Chondrocyte (in vitro differentiated cells): ENCODE results near the gene GGCX. TPM values are rescaled to one million over a fixed set of nuclear protein-coding genes. Genes with fewer than 3 reads are reported as not detected.
"Not testable (repeated sequence)": the region's sequence is repeated elsewhere in the genome, so short reads cannot be mapped to it uniquely, and the experiment has no call there.

ENCODE experiments used
- DNase-seq: peaks from one replicate; pipeline ENCODE4 v3.0.0; 2021; ENCODE audit warnings: mixed read lengths, low spot score
- H3K27ac Mint-ChIP-seq: one replicate; pipeline ENCODE4 v1.8.0; 2021; ENCODE audit warnings: mild to moderate bottlenecking, moderate library complexity, mixed read lengths; ENCODE audit not compliant: unreplicated experiment
- H3K27me3 Mint-ChIP-seq: 2 replicates; pipeline ENCODE4 v1.8.0; 2021; ENCODE audit warnings: low read depth, mixed read lengths
- H3K36me3 Mint-ChIP-seq: 2 replicates; pipeline ENCODE4 v1.8.0; 2021; ENCODE audit warnings: low read depth, mixed read lengths
- H3K4me1 Mint-ChIP-seq: 2 replicates; pipeline ENCODE4 v1.8.0; 2021; ENCODE audit warnings: low read depth, mild to moderate bottlenecking, mixed read lengths
- H3K4me3 Mint-ChIP-seq: one replicate; pipeline ENCODE4 v1.8.0; 2021; ENCODE audit warnings: mild to moderate bottlenecking, moderate library complexity, mixed read lengths; ENCODE audit not compliant: unreplicated experiment
- H3K9me3 Mint-ChIP-seq: 2 replicates; pipeline ENCODE4 v1.8.0; 2021; ENCODE audit warnings: low read depth, mixed read lengths
- CTCF ChIP-seq: fragments of 200-600 bp; sonication (generic); IDR thresholded peaks from 2 replicates; pipeline ENCODE4 v1.5.0; 2021; ENCODE audit warnings: antibody characterized with exemption, mild to moderate bottlenecking, moderate library complexity
- total RNA-seq: library from RNA; stranded (reverse); gene quantifications from 3 replicates; pipeline ENCODE4 v1.2.1, GENCODE V29; 2021

Gene GGCX
- total RNA-seq, 1 donor from 2014 or later: 55.7 TPM

GRCh38 chr2:85545780-85546240, 15.5 kb downstream of the GGCX start:
- Mint-ChIP-seq H3K36me3 (peaks cover 29% of the 10 kb centered on the region), H3K9me3 (no peaks in the 10 kb centered on the region), H3K27me3 (no peaks in the 10 kb centered on the region), H3K4me3 (no peak overlapping the region), H3K27ac (no peak overlapping the region), H3K4me1 (peaks cover 45% of the 10 kb centered on the region)
- TF ChIP-seq CTCF: no peak
- no peak for DNase-seq

- H3K27ac Mint-ChIP-seq: not testable (repeated sequence)
- peaks cover 29% of the 10 kb centered on the region for H3K36me3 Mint-ChIP-seq
These were observed 16.1 kb downstream of the GGCX start for GRCh38 chr2:85544915-85545779.

GRCh38 chr2:85544254-85544691, 17.0 kb downstream of the GGCX start:
- H3K4me3 Mint-ChIP-seq, H3K27me3 Mint-ChIP-seq, H3K9me3 Mint-ChIP-seq, DNase-seq: not testable (repeated sequence)
- Mint-ChIP-seq H3K36me3 (peaks cover 29% of the 10 kb centered on the region), H3K4me1 (peaks cover 41% of the 10 kb centered on the region), H3K27ac (peak overlapping the region; percentile 56)

More at GRCh38 chr2:85544915-85545779, 16.1 kb downstream of the GGCX start:
- not testable (repeated sequence) for H3K27me3 Mint-ChIP-seq, H3K9me3 Mint-ChIP-seq, H3K4me3 Mint-ChIP-seq, DNase-seq
- H3K4me1 Mint-ChIP-seq: peaks cover 49% of the 10 kb centered on the region

- no peak for DNase-seq
- Mint-ChIP-seq H3K36me3 (peaks cover 29% of the 10 kb centered on the region), H3K4me1 (peaks cover 44% of the 10 kb centered on the region), H3K27me3 (no peaks in the 10 kb centered on the region), H3K4me3 (peak overlapping the region; percentile 89), H3K27ac (peak overlapping the region; percentile 60), H3K9me3 (no peaks in the 10 kb centered on the region)
- TF ChIP-seq CTCF: no peak
These were observed 18.5 kb downstream of the GGCX start for GRCh38 chr2:85542777-85543176.

GRCh38 chr2:85541753-85542457, 19.4 kb downstream of the GGCX start:
- Mint-ChIP-seq H3K36me3 (peaks cover 29% of the 10 kb centered on the region), H3K4me3 (peak overlapping the region; percentile 89), H3K27me3 (no peaks in the 10 kb centered on the region), H3K9me3 (no peaks in the 10 kb centered on the region), H3K27ac (no peak overlapping the region), H3K4me1 (peaks cover 52% of the 10 kb centered on the region)
- no peak for TF ChIP-seq CTCF
- no peak for DNase-seq

- H3K27ac Mint-ChIP-seq: peak overlapping the region; percentile 51
- DNase-seq: no peak
- H3K36me3 Mint-ChIP-seq: peaks cover 29% of the 10 kb centered on the region
- H3K27me3 Mint-ChIP-seq: no peaks in the 10 kb centered on the region
- no peak for TF ChIP-seq CTCF
- peak overlapping the region; percentile 89 for H3K4me3 Mint-ChIP-seq
- no peaks in the 10 kb centered on the region for H3K9me3 Mint-ChIP-seq
- peaks cover 59% of the 10 kb centered on the region for H3K4me1 Mint-ChIP-seq
These were observed 20.0 kb downstream of the GGCX start for GRCh38 chr2:85541262-85541661.
